DND-41 (cell line): ENCODE measurements around the gene CARD11.

Source experiments
- EZH2 ChIP-seq: IDR thresholded peaks from 3 replicates; pipeline ENCODE4 v1.6.1; 2012; ENCODE audit warnings: borderline replicate concordance, low read depth, mild to moderate bottlenecking, moderate library complexity, low read length, inconsistent platforms; ENCODE audit not compliant: severe bottlenecking
- TF ChIP-seq, protein P1 (sequence below): IDR thresholded peaks from 2 replicates; pipeline ENCODE4 v1.5.1; 2012; ENCODE audit warnings: borderline replicate concordance, low read length, moderate library complexity, mild to moderate bottlenecking; ENCODE audit not compliant: poor library complexity, severe bottlenecking; ENCODE audit errors: extremely low read depth

DNA sequence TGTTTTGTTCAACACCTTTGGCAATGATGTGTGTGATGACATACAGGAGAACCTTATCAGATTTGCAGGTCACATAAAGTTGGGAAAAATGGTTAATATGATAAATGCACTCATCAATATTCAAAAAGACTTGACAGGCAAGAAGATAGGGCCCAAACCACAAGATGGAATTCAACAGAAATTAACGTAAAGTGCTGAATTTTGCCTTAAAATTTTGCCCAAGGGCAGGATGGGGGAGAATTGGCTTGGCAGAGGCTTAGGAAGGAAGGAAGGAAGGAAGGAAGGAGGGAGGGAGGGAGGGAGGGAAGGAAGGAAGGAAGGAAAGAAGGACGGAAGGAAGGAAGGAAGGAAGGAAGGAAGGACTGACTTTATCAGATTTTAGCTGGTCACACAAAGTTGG is 35.3 kb downstream of the CARD11 start:
- TF ChIP-seq, protein P1, sequence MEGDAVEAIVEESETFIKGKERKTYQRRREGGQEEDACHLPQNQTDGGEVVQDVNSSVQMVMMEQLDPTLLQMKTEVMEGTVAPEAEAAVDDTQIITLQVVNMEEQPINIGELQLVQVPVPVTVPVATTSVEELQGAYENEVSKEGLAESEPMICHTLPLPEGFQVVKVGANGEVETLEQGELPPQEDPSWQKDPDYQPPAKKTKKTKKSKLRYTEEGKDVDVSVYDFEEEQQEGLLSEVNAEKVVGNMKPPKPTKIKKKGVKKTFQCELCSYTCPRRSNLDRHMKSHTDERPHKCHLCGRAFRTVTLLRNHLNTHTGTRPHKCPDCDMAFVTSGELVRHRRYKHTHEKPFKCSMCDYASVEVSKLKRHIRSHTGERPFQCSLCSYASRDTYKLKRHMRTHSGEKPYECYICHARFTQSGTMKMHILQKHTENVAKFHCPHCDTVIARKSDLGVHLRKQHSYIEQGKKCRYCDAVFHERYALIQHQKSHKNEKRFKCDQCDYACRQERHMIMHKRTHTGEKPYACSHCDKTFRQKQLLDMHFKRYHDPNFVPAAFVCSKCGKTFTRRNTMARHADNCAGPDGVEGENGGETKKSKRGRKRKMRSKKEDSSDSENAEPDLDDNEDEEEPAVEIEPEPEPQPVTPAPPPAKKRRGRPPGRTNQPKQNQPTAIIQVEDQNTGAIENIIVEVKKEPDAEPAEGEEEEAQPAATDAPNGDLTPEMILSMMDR, result no peak
- TF ChIP-seq EZH2, result no peak
